Activated CD4-positive, CD25-positive, alpha-beta regulatory T cell treated with anti-CD3 and anti-CD28 coated beads, Interleukin-2, amount 50 U/mL, for 72 hours (primary cell): ENCODE results near the gene ACSL5.

Source experiments
- DNase-seq: peaks from one replicate; pipeline ENCODE4 v3.0.0; 2021

The ACSL5 gene

GRCh38 chr10:112373912-112374338 lies at the start of gene ACSL5:
Gene ACSL5 (plus strand): TSS chr10:112374116. CDS start chr10:112394947, 20,831 bp downstream.
- DNase-seq: no peak

- no peak for DNase-seq
Measured at GRCh38 chr10:112327678-112328077, 46.2 kb upstream of the ACSL5 start.

- DNase-seq: no peak
Measured at GRCh38 chr10:112330162-112330561, 43.8 kb upstream of the ACSL5 start.

- no peak for DNase-seq
Measured at GRCh38 chr10:112330607-112331160, 43.2 kb upstream of the ACSL5 start.

- DNase-seq: no peak
Measured at GRCh38 chr10:112332022-112332421, 41.9 kb upstream of the ACSL5 start.

- no peak for DNase-seq
Measured at GRCh38 chr10:112332509-112333228, 41.2 kb upstream of the ACSL5 start.

- no peak for DNase-seq
Measured at GRCh38 chr10:112333452-112333851, 40.5 kb upstream of the ACSL5 start.

- DNase-seq: no peak
Measured at GRCh38 chr10:112335111-112335867, 38.6 kb upstream of the ACSL5 start.

GRCh38 chr10:112335868-112336265 lies 38.0 kb upstream of the ACSL5 start:
- no peak for DNase-seq

GRCh38 chr10:112336556-112337201 lies 37.2 kb upstream of the ACSL5 start:
- no peak for DNase-seq

GRCh38 chr10:112338957-112339356 lies 35.0 kb upstream of the ACSL5 start:
- no peak for DNase-seq

GRCh38 chr10:112340601-112341000 lies 33.3 kb upstream of the ACSL5 start:
- no peak for DNase-seq

GRCh38 chr10:112343056-112343806 lies 30.7 kb upstream of the ACSL5 start:
- no peak for DNase-seq

- no peak for DNase-seq
Measured at GRCh38 chr10:112344261-112344660, 29.7 kb upstream of the ACSL5 start.

- DNase-seq: no peak
Measured at GRCh38 chr10:112345202-112345601, 28.7 kb upstream of the ACSL5 start.

- DNase-seq: no peak
Measured at GRCh38 chr10:112345743-112346142, 28.2 kb upstream of the ACSL5 start.

GRCh38 chr10:112346774-112347173 lies 27.1 kb upstream of the ACSL5 start:
- no peak for DNase-seq

- no peak for DNase-seq
Measured at GRCh38 chr10:112347709-112348671, 25.9 kb upstream of the ACSL5 start.

GRCh38 chr10:112348759-112349158 lies 25.2 kb upstream of the ACSL5 start:
- no peak for DNase-seq

GRCh38 chr10:112349521-112350085 lies 24.3 kb upstream of the ACSL5 start:
- no peak for DNase-seq

- no peak for DNase-seq
Measured at GRCh38 chr10:112351146-112351545, 22.8 kb upstream of the ACSL5 start.
